ENCODE results near the gene OTUD1.

The OTUD1 gene

GRCh38 chr10:23422003-23422411 is 16.9 kb upstream of the OTUD1 start:
- no peak for FAIRE-seq

DNA sequence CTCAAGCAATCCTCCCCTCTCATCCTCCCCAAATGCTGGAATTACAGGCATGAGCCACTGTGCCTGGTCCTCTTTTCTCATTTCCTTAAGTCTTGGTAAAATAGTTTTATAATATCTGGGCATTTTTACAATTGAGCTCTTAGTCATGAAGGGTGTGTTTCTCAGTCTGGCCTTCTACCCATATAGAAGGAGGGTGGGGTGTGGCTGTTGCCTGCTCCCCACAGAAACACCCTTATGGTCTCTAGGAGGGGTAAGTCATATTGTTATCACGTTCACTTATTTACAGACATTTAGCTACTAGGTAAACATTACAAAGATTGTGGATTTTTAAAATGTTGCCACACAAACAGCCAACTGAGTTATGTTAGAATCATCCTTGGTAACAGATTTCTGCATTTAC is 6.7 kb upstream of the OTUD1 start:
- no peak for FAIRE-seq

GRCh38 chr10:23432639-23433038 is 6.2 kb upstream of the OTUD1 start:
- no peak for FAIRE-seq

DNA sequence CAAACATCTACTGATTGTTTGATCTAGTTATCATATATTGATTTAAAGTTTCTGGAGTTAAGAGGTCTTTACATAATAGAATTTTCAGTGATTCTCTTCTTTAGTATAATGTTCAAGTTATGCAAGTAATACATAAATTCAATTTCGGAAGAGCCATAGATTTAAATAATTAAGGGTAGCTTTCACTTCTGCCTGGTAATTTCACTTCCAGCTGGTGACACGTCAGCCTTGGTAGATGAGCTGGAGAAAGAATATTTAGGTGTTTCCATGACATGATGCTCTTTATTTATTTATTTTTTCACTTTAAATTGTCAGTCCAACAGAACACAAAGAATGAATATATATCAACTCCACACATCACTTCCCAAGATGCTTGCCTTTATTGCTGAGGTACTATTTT is 5.2 kb upstream of the OTUD1 start:
- FAIRE-seq: no peak

- no peak for FAIRE-seq
Observed at GRCh38 chr10:23435378-23435777, 3.5 kb upstream of the OTUD1 start.

DNA sequence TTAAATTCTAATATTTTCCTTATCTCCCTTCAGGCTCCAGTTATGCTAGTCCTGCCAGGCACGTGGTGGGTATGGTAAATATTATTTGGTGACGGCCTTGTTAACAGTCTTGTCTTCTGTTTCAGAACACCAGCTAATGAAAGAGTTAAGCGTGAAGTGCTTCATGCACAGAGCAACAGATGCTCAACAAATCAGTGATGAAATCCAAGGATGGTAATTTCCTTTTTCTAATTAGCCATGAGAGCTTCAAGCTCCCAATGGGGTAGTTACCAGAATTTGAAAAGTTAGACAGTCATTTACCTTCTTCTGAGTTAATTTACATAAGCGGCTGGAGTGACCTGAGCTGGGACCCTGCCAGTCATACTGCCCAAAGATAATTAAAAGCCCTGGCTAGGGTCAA is 1.9 kb upstream of the OTUD1 start:
- FAIRE-seq: no peak

- FAIRE-seq: no peak
Observed at GRCh38 chr10:23437963-23438546, 820 bp upstream of the OTUD1 start.

GRCh38 chr10:23439452-23439960 is 631 bp downstream of the OTUD1 start:
- no peak for FAIRE-seq

- no peak for FAIRE-seq
Observed at GRCh38 chr10:23439961-23440889, 1.4 kb downstream of the OTUD1 start.

- FAIRE-seq: peak; percentile 65
Observed at GRCh38 chr10:23441251-23441650, 2.4 kb downstream of the OTUD1 start.

DNA sequence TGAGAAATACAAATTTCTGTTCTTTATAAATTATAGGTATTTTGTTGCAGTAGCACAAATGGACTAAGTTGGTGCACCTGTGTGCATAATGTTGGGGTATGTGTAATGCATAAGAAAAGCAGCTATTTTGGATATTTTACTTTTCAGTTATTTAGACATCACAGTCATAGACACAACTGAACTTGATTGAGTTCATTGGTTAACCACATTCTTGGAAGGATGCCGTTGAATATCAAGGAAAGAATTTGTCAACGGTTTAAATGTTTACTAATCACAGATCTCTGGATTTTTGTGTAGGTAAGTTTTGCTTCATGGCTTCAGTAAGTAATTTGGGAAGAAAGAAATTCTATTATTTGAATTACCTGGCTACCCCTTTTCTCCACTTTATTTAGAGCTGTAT is 4.1 kb downstream of the OTUD1 start:
- FAIRE-seq: no peak

- no peak for FAIRE-seq
Observed at GRCh38 chr10:23445591-23445990, 6.7 kb downstream of the OTUD1 start.

GRCh38 chr10:23448323-23448722 is 9.4 kb downstream of the OTUD1 start:
- FAIRE-seq: no peak

DNA sequence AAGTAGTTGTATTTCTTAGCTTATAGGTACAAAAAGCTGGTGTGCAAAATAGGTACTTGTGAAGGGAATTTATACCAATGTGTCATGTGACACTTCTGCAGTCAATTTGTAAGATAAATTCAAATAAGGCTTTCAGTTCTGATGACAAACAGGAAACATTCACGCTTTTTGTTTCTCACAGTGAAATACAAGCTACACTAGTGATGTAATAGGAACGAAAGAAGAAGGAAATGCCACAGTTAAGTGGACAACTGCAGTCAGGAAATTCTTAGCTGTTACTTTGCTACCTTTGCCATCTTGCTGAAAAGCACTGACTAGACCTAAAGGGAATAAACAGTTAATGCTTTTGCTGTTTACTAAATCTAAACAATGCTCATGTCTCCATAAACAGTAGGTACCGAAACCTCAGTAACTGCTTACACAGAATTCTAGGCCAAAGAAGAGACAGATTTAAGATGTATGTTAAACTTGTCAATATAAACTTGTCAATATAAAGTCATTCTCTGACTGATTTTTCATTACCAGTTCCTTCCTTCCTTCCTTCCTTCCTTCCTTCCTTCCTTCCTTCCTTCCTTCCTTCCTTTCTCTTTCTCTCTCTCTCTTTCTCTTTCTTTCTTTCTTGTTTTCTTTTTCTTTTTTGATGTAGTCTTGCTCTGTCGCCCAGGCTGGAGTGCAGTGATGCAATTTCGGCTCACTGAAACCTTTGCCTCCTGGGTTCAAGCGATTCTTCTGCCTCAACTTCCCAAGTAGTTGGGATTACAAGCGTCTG is 10.1 kb downstream of the OTUD1 start:
- no peak for FAIRE-seq

GRCh38 chr10:23452033-23452655 is 13.3 kb downstream of the OTUD1 start:
- no peak for FAIRE-seq

DNA sequence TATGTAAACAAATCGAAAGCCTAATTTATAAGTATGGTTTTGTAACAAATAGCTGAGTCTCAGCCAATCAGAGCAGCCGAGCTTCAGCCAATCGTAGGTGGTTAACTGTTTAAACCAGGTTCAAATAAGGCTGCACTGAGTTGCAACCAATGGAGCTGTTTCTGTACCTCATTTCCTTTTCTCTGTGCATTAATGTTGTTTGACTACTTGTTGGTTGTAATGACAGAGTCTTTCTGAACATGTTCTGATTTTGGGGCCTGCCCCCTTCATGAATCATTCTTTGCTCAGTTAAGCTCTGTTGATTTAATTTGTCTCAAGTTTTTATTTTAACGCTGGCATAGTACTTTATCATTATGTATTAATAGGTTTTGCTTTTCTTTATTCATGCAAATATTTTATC is 14.6 kb downstream of the OTUD1 start:
- no peak for FAIRE-seq

DNA sequence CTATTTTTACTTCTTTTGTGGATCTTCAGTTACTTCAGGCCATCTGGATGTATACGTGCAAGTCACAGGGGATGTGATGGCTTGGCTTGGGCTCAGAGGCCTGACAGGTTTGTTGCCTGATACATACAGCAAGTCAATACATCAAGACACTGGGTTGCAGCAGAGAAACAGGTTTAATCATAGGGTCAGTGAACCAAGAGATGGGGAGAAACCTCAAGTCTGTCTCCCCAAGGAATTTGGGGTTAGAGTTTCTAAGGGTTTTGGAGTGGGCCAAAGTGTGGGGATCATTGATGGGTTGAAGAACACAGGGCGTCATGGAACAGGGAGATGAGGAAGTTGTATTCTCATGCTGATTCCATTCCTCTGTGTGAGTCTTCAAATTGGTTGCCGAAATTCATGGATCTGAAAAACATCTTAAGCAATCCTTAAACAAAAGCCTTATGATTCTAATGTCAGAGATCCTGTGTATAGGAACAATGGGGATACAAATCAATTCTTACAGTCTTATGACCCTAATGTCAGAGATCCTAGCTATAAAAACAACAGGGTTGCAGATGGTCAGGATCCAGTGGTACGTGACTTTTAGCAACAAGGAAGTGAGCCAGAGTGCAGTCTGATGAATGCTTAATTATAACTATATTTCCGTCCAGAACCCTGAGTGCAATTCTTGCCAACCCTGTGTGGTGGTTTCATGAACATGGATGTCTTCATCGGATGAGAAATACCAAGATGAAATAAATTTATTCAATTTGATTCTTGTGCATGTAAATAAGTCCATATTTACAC is 18.9 kb downstream of the OTUD1 start:
- FAIRE-seq: no peak

- no peak for FAIRE-seq
Observed at GRCh38 chr10:23459308-23459939, 20.5 kb downstream of the OTUD1 start.

- FAIRE-seq: no peak
Observed at GRCh38 chr10:23461557-23461956, 22.7 kb downstream of the OTUD1 start.

- FAIRE-seq: no peak
Observed at GRCh38 chr10:23467012-23467411, 28.1 kb downstream of the OTUD1 start.

GRCh38 chr10:23467548-23467947 is 28.7 kb downstream of the OTUD1 start:
- no peak for FAIRE-seq
